Stimulated activated naive CD8-positive, alpha-beta T cell treated with anti-CD3 and anti-CD28 coated beads, Interleukin-15, Interleukin-2, amounts not matched to agents 100 ng/mL and 50 ng/mL, for 24 hours (primary cell): ENCODE measurements around the gene ADNP.
"Not testable (repeated sequence)": the region's sequence is repeated elsewhere in the genome, so short reads cannot be mapped to it uniquely, and the experiment has no call there.

Source experiments
- H3K27ac Mint-ChIP-seq: one replicate; pipeline ENCODE4 v1.8.0; 2021; ENCODE audit warnings: mild to moderate bottlenecking, mixed read lengths
- H3K27me3 Mint-ChIP-seq: one replicate; pipeline ENCODE4 v1.8.0; 2021; ENCODE audit warnings: mixed read lengths
- H3K36me3 Mint-ChIP-seq: one replicate; pipeline ENCODE4 v1.8.0; 2021; ENCODE audit warnings: low read depth, mixed read lengths
- H3K4me1 Mint-ChIP-seq: one replicate; pipeline ENCODE4 v1.8.0; 2021; ENCODE audit warnings: low read depth, mixed read lengths
- H3K4me3 Mint-ChIP-seq: one replicate; pipeline ENCODE4 v1.8.0; 2021; ENCODE audit warnings: mild to moderate bottlenecking, mixed read lengths
- H3K9me3 Mint-ChIP-seq: one replicate; pipeline ENCODE4 v1.8.0; 2021; ENCODE audit warnings: mixed read lengths

Gene ADNP

DNA sequence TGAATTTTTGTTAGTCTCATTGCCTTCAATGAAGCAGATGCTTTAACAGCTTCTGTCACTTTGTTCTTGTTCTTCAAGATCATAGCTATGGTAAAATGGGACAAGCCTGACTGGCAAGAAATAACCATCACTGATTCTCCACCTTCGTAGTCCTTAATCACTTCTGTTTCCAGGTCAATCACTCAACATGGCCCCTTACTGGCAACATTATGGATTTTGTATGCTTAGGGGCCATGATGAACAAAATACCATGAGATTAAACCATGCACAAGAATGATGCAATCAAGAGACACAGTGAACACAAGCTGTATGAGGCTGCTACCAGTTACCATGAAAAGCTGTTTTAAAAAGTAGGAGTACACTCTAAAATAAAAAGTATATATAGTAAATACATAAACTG, 32.8 kb downstream of the ADNP start:
- Mint-ChIP-seq H3K36me3 (peaks cover 68% of the 10 kb centered on the region), H3K27me3 (no peaks in the 10 kb centered on the region), H3K27ac (peak overlapping the region; percentile 23), H3K4me3 (no peak overlapping the region), H3K9me3 (no peaks in the 10 kb centered on the region), H3K4me1 (peaks cover 16% of the 10 kb centered on the region)

GRCh38 chr20:50895111-50895830, 36.0 kb downstream of the ADNP start:
- Mint-ChIP-seq H3K4me3 (no peak overlapping the region), H3K36me3 (peaks cover 61% of the 10 kb centered on the region), H3K4me1 (peaks cover 31% of the 10 kb centered on the region), H3K27me3 (no peaks in the 10 kb centered on the region), H3K9me3 (no peaks in the 10 kb centered on the region), H3K27ac (no peak overlapping the region)

GRCh38 chr20:50893620-50894019, 37.6 kb downstream of the ADNP start:
- Mint-ChIP-seq H3K4me1 (peaks cover 31% of the 10 kb centered on the region), H3K36me3 (peaks cover 68% of the 10 kb centered on the region), H3K4me3 (no peak overlapping the region), H3K27ac (peak overlapping the region; percentile 68), H3K27me3 (no peaks in the 10 kb centered on the region), H3K9me3 (no peaks in the 10 kb centered on the region)

- Mint-ChIP-seq H3K27me3 (no peaks in the 10 kb centered on the region), H3K4me1 (peaks cover 31% of the 10 kb centered on the region), H3K4me3 (peak overlapping the region; percentile 23), H3K36me3 (peaks cover 66% of the 10 kb centered on the region), H3K9me3 (no peaks in the 10 kb centered on the region), H3K27ac (peak overlapping the region; percentile 74)
Measured at GRCh38 chr20:50892394-50892793, 38.8 kb downstream of the ADNP start.

DNA sequence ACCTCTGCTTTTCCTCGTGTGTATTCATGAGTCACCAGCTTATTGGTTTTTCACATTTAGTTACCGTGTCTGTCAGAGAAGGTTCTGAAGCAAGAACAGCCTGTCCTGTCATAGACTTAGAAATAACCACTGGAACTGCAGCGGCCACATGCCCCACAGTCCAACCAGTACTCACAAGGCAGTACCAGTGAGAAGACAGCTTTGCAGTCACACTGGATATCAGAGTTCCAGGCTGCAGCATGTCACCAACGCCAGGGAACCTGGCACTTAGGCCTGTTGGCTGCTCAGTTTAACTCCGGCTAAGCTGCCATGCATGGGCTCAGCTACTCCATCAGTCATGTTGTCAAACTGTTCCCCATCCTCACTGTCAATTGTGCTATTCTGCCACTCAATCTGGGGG, 40.1 kb downstream of the ADNP start:
- Mint-ChIP-seq H3K27ac (peak overlapping the region; percentile 58), H3K27me3 (no peaks in the 10 kb centered on the region), H3K36me3 (peaks cover 65% of the 10 kb centered on the region)

GRCh38 chr20:50887576-50887975, 43.7 kb downstream of the ADNP start:
- Mint-ChIP-seq H3K9me3 (no peaks in the 10 kb centered on the region), H3K36me3 (peaks cover 49% of the 10 kb centered on the region), H3K27ac (no peak overlapping the region), H3K4me3 (no peak overlapping the region), H3K4me1 (peaks cover 14% of the 10 kb centered on the region), H3K27me3 (no peaks in the 10 kb centered on the region)

More for the DNA sequence above, 40.1 kb downstream of the ADNP start:
- no peak overlapping the region for H3K4me3 Mint-ChIP-seq
- H3K4me1 Mint-ChIP-seq: peaks cover 31% of the 10 kb centered on the region
- H3K9me3 Mint-ChIP-seq: no peaks in the 10 kb centered on the region

GRCh38 chr20:50886184-50886790, 45.0 kb downstream of the ADNP start:
- H3K36me3 Mint-ChIP-seq: peaks cover 37% of the 10 kb centered on the region
- no peak overlapping the region for H3K4me3 Mint-ChIP-seq
- H3K9me3 Mint-ChIP-seq: no peaks in the 10 kb centered on the region
- no peaks in the 10 kb centered on the region for H3K27me3 Mint-ChIP-seq
- peaks cover 1% of the 10 kb centered on the region for H3K4me1 Mint-ChIP-seq
- no peak overlapping the region for H3K27ac Mint-ChIP-seq

- no peaks in the 10 kb centered on the region for H3K9me3 Mint-ChIP-seq
- H3K4me1 Mint-ChIP-seq: no peaks in the 10 kb centered on the region
- H3K4me3 Mint-ChIP-seq: no peak overlapping the region
- H3K27ac Mint-ChIP-seq: no peak overlapping the region
- H3K27me3 Mint-ChIP-seq: no peaks in the 10 kb centered on the region
- peaks cover 34% of the 10 kb centered on the region for H3K36me3 Mint-ChIP-seq
Measured at GRCh38 chr20:50885781-50886180, 45.5 kb downstream of the ADNP start.

DNA sequence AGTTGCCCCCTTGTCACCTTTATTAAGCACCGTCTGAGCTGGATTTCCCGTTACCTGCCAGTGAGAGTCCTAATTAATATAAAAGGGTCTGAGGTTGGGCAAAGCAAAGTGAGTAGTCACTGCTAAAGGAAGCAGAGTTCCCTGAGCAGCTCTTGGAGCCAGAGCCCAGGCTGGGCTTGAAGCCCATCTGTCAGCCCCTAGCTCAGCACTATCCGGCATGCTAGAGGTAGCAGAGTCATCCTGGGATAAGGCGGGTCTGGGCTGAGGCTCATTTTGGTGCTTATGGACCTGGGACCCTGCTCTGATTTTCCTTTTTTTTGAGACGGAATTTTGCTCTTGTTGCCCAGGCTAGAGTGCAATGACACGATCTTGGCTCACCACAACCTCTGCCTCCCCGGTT, 46.2 kb downstream of the ADNP start:
- H3K27me3 Mint-ChIP-seq: no peaks in the 10 kb centered on the region
- no peak overlapping the region for H3K27ac Mint-ChIP-seq
- no peaks in the 10 kb centered on the region for H3K9me3 Mint-ChIP-seq
- H3K4me1 Mint-ChIP-seq: no peaks in the 10 kb centered on the region
- peaks cover 32% of the 10 kb centered on the region for H3K36me3 Mint-ChIP-seq
- H3K4me3 Mint-ChIP-seq: no peak overlapping the region

DNA sequence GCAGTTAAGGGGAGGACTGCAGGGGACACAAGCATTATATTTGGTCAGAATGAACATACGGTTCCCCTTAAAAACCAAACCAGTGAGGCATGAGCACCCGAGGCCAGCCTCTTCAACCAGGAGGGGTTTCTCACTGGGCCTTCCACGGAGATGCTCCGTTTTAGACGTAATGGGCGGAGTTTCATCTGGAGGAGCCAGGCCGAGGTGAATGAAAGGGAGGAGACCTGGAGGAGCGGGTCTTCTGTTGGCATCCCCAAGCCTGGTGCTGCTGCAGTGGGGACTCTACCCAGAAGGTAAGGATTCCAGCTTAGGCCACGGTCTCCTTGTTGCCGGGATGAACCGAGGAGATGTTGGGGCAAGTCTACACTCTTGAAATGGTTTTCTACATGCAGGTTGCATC, 47.4 kb downstream of the ADNP start:
- Mint-ChIP-seq H3K4me3 (no peak overlapping the region), H3K27me3 (no peaks in the 10 kb centered on the region), H3K27ac (no peak overlapping the region), H3K9me3 (no peaks in the 10 kb centered on the region), H3K4me1 (no peaks in the 10 kb centered on the region), H3K36me3 (peaks cover 24% of the 10 kb centered on the region)

DNA sequence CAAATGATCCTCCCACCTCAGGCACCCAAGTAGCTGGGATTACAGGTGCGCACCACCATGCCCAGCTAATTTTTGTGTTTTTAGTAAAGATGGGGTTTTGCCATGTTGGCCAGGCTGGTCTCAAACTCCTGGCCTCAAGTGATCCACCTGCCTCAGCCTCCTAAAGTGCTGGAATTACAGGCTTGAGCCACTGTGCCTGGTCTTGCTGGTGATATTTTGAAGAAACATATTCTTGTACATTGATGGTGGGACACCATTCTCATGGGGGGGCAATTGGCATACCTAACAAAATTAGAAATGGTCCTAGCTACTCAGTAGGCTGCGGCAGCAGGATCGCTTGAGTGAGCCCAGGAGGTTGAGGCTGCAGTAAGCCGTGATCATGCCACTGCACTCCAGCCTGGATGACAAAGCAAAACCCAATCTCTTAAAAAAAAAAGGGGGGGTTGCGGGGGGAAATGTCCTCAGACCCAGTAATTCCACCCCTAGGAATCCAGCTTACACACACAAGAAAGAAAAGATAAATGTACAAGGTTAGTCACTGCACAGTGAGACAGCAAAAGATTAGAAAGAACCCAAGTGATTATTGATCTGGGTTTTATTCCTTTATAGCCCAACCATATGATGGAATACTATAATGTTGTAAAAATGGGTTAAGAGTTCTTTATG, 49.3 kb downstream of the ADNP start:
- H3K4me1 Mint-ChIP-seq, H3K4me3 Mint-ChIP-seq, H3K27me3 Mint-ChIP-seq, H3K9me3 Mint-ChIP-seq, H3K27ac Mint-ChIP-seq: not testable (repeated sequence)
- peaks cover 16% of the 10 kb centered on the region for H3K36me3 Mint-ChIP-seq

GRCh38 chr20:50879649-50880550, 51.3 kb downstream of the ADNP start:
- Mint-ChIP-seq H3K4me1 (no peaks in the 10 kb centered on the region), H3K36me3 (peaks cover 16% of the 10 kb centered on the region), H3K9me3 (no peaks in the 10 kb centered on the region), H3K27ac (peak overlapping the region; percentile 72), H3K4me3 (no peak overlapping the region), H3K27me3 (no peaks in the 10 kb centered on the region)

DNA sequence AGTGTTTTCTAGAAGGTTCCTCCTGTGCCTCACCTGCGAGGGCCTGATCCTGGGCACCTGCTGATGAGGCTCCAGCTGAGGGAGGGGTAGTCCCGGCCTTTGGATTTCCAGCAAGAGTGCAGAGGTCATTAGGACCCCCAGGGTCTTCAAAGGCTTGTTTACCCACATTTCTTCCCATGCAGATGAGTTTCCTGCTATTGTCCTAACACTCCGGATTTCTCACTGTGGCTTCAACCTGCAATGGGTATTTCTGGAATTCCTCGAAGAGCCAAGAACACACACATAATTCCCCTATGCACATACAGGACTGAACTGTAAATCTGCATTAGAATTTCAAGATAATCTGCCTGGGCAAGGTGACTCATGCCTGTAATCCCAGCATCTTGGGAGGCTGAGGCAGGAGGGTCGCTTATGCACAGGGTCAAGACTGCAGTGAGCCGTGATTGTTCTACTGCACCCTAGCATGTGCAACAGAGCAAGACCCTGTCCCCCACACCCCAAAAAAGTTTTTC, 53.9 kb downstream of the ADNP start:
- no peaks in the 10 kb centered on the region for H3K27me3 Mint-ChIP-seq
- no peak overlapping the region for H3K4me3 Mint-ChIP-seq
- H3K36me3 Mint-ChIP-seq: peaks cover 12% of the 10 kb centered on the region
- peak overlapping the region; percentile 58 for H3K27ac Mint-ChIP-seq
- no peaks in the 10 kb centered on the region for H3K9me3 Mint-ChIP-seq
- H3K4me1 Mint-ChIP-seq: no peaks in the 10 kb centered on the region

DNA sequence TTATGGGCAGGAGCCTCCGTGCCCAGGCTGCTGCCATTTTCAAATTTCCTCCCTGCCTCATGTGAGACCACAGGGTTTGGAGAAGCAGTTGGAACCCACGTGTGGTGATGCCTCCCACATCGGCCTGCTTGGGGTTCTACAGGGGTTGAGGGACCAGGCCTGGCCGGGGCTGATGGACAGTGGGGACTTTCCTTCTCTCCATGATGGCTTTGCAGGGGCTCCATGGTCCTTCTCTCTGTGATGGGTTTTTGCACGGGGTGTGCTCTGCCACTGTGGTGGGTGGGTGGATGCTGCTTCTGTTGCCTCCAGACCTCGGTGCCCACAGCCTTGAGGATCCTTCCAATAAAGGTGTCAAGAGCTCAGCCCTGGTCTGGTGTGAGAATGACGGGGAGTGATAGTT, 54.4 kb downstream of the ADNP start:
- Mint-ChIP-seq H3K27me3 (no peaks in the 10 kb centered on the region), H3K4me1 (no peaks in the 10 kb centered on the region), H3K27ac (no peak overlapping the region), H3K36me3 (peaks cover 12% of the 10 kb centered on the region), H3K4me3 (no peak overlapping the region), H3K9me3 (no peaks in the 10 kb centered on the region)
